GM23248 (cell line): ENCODE results near the gene CACFD1.

Experiments used
- EZH2 ChIP-seq: fragments of 200-600 bp; sonication (generic); IDR thresholded peaks from 2 replicates; pipeline ENCODE4 v1.6.1; 2018; ENCODE audit warnings: antibody characterized with exemption, mild to moderate bottlenecking; ENCODE audit not compliant: insufficient read depth, poor library complexity, severe bottlenecking
- EZH2phosphoT487 ChIP-seq: fragments of 200-600 bp; sonication (generic); IDR thresholded peaks from 2 replicates; pipeline ENCODE4 v1.6.1; 2018; ENCODE audit warnings: antibody characterized with exemption, moderate library complexity, mild to moderate bottlenecking, low read depth; ENCODE audit not compliant: insufficient read depth

GRCh38 chr9:133463864-133464615 is 4.3 kb downstream of the CACFD1 start:
- TF ChIP-seq EZH2 (no peak), EZH2phosphoT487 (no peak)
